ENCODE data around the gene CENPP.

CENPP gene

GRCh38 chr9:92483627-92484545, 158.1 kb downstream of the CENPP start:
- no peak for DNase-seq

- no peak for DNase-seq
Measured at GRCh38 chr9:92484563-92484962, 158.8 kb downstream of the CENPP start.

- DNase-seq = no peak
Measured at GRCh38 chr9:92486371-92486770, 160.6 kb downstream of the CENPP start.

- no peak for DNase-seq
Measured at GRCh38 chr9:92488681-92489550, 163.2 kb downstream of the CENPP start.

GRCh38 chr9:92492781-92493401, 167.1 kb downstream of the CENPP start:
- DNase-seq = no peak

GRCh38 chr9:92493749-92494387, 168.1 kb downstream of the CENPP start:
- no peak for DNase-seq

GRCh38 chr9:92494856-92495255, 169.1 kb downstream of the CENPP start:
- no peak for DNase-seq

- no peak for DNase-seq
Measured at GRCh38 chr9:92496396-92497176, 170.8 kb downstream of the CENPP start.

- DNase-seq = no peak
Measured at GRCh38 chr9:92499701-92500100, 173.9 kb downstream of the CENPP start.

- no peak for DNase-seq
Measured at GRCh38 chr9:92500725-92501124, 175.0 kb downstream of the CENPP start.

GRCh38 chr9:92501671-92502393, 176.1 kb downstream of the CENPP start:
- no peak for DNase-seq

- DNase-seq = no peak
Measured at GRCh38 chr9:92503156-92503555, 177.4 kb downstream of the CENPP start.

GRCh38 chr9:92504881-92505280, 179.1 kb downstream of the CENPP start:
- DNase-seq = no peak

- DNase-seq = no peak
Measured at GRCh38 chr9:92506184-92506857, 180.6 kb downstream of the CENPP start.

- DNase-seq = no peak
Measured at GRCh38 chr9:92507005-92507404, 181.3 kb downstream of the CENPP start.

- DNase-seq = no peak
Measured at GRCh38 chr9:92507496-92507895, 181.7 kb downstream of the CENPP start.

- no peak for DNase-seq
Measured at GRCh38 chr9:92508018-92508820, 182.5 kb downstream of the CENPP start.

GRCh38 chr9:92509050-92509449, 183.3 kb downstream of the CENPP start:
- DNase-seq = no peak

GRCh38 chr9:92510747-92511146, 185.0 kb downstream of the CENPP start:
- DNase-seq = no peak

- DNase-seq = no peak
Measured at GRCh38 chr9:92512622-92513021, 186.9 kb downstream of the CENPP start.

All from NCI-H187 treated with DMSO at 0.1 percent for 48 hours (cell line).